Stimulated activated CD4-positive, alpha-beta T cell treated with anti-CD3 and anti-CD28 coated beads, Interleukin-12 subunit alpha, Interleukin-12 subunit beta, amount 100 ng/mL, for 24 hours (primary cell): ENCODE data around the gene SERPINB1.
"Not testable (repeated sequence)": the region's sequence is repeated elsewhere in the genome, so short reads cannot be mapped to it uniquely, and the experiment has no call there.

Experiments used
- DNase-seq, 2 experiments: peaks; one replicate each; pipeline ENCODE4 v3.0.0-alpha.2; 2020; ENCODE audit warnings: low read depth in 2 of 2

The SERPINB1 gene

DNA sequence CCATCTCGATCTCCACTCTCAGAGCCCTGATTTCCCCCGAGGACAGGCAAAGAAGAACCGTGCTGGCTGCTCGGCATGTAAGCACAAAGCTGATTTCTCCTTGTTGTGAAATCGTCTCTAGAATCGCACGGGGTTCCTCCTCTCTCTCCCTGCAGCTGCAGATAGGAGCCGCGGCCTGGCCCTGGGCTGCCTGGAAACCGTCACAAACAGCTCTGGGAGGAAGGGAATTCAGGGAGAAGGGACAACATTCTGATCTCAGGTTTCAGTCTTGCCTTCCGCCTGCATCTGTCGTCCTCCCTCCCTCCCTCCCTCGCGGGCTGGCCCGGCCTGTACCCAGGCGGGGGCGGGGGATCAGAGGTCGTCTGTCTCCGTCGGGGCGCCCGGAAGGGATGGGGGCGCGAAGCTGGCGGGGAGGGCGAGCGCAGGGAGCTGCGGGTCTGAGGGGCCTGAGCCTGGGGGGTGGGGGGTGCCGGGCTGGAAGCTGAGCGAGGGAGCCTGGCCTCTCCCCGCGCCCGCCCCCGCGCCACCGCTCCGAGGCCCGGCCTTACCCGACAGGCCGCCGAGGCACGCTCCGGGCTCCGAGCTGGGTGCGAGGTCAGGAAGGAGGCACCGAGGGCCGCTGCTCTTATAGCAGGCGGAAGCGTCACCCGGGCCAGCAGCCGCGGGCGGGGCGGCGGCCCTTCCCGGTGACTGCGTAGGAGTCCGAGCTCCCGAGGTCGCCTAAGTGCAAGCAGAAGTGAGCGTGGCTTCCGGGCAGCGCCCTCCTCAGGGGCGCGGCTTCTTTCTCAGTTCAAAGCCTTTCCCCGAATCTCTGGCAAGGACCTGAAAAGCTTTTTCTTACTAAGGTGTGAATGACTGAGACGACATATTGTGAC, at the start of gene SERPINB1:
SERPINB1 (minus strand) TSS at position 600 of the 875 bp plus-strand sequence. CDS start 1,277 bp downstream, outside the sequence.
- peak; percentile 54 to 81 for DNase-seq

DNA sequence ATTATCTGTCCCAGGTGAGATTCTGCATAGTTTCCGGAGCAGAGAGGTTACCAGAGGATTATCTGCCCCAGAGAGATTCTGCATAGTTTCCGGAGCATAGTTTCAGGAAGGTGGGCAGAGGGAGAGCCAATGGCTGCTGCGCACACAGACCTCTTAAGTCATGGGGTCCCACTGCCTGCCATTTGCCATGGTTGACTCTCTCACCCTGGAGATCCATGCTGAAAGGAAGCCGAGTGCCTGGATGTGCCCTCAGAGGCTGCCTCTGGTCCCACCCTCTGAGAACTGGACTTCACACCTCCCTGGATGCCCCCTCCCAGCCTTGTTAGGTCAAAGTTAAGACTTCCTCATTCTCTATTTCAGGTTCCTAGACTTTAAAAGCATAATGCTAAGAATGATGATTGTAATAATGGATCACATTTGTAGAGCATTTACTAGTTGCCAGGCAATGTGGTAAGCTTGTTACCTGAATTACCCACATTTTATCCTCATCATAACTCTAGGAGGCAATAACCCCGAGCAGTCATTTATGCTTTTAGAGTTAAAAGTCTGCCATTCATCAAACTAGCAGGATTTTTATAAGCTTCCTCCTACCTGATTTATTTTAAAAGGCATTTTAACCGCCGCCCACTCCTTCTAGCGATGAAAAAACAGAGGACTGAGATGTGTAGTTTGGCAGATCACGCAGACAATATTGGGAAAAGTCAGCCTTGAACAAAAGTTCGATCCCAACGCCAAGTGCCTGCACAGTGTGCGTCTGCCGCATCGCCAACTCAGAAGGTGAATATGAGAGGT, 49.5 kb upstream of the SERPINB1 start:
- no peak for DNase-seq

DNA sequence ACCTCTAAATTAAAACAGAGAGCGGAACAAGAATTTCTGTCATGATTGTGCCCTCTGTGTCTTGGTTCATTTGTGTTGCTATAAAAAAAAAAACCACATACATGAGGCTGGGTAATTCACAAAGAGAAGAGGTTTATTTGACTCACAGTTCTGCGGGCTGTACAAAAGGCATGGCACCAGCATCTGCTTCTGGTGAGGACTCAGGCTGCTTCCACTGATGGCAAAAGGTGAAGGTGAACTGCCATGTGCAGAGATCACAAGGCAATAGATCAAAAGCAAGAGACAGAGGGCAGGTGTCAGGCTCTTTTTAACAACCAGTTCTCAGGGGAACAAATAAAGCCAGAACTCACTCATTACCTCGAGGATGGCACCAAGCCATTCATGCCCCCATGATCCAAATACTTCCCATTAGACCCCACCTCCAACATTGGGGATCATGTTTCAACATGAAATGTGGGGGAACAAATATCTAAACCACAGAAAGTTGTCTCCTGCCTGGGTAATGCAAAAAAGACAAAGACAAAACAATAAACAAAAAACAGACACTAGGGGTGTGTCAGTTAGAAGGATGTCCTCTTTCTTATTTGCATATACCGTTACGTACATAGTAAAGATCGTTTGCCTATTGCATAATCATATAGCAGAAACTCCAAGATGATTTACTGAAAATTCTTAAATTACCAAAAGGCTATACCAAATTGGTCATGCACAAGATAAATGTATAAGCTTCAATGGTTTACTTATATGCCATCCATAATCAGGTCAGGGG, 44.5 kb upstream of the SERPINB1 start:
- DNase-seq, result no peak

DNA sequence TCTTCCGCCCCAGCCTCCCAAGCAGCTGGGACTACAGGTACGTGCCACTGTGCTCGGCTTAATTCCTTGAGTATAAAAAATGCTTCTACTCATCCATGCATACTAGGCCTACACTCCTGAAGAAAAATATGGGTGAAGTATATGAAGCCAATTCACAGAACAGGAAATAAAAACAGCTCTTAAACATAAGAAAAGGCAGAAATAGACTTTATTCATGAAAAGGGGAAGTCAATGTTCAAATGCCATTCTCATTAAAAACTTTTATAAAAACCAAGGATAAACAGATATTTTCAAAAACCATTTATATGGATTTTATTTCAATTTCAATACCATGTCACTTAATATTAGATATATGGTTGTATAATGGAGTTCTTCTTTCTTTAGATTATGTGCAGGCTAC, 43.1 kb upstream of the SERPINB1 start:
- no peak for DNase-seq

DNA sequence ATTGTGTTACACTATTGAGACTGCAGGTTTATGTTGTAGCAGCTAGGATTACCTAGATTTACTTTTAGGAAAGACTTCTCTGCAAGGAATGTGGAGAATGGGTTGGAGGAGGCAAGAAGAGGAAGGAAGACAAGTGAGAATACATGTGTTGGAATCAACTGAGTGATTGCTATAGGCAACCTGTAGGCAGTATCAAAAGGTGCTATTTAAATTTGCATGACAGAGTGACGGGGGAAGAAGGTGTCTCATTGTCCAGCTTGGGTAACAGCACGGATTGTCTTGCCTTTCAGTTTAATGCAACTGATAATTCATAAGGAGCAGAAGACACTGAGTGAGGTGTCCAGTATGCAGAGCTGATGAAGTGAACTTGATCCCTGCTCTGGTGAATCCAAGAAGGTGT, 42.0 kb upstream of the SERPINB1 start:
- no peak for DNase-seq

- DNase-seq, result no peak
Measured at GRCh38 chr6:2881423-2881822, 39.8 kb upstream of the SERPINB1 start.

DNA sequence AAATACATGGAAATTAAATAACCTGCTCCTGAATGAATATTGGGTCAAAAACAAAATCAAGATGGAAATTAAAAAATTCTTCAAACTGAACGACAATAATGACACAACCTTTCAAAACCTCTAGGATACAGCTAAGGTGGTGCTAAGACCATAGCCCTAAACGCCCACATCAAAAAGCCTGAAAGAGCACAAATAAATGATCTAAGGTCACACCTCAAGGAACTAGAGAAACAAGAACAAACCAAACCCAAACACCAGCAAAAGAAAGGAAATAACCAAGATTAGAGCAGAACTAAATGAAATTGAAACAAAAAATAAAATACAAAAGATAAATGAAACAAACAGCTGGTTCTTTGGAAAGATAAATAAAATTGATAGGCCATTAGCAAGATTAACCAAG, 38.5 kb upstream of the SERPINB1 start:
- DNase-seq, result not testable (repeated sequence)

DNA sequence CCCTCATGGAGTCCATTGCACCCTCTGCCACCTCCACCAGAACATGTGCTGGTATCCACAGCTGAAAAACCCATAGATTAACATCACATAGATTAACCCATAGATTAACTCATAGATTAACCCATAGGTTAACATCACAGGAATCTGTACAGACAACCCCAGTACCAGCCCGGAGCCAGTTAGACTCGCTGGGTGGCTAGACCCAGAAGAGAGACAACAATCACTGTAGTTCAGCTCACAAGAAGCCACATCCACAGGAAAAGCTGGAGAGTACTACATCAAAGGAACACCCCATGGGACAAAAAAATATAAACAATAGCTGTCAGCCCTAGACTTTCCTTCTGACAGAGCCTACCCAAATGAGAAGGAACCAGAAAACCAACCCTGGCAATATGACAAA, 36.3 kb upstream of the SERPINB1 start:
- no peak for DNase-seq

- no peak for DNase-seq
Measured at GRCh38 chr6:2877057-2877882, 35.6 kb upstream of the SERPINB1 start.

DNA sequence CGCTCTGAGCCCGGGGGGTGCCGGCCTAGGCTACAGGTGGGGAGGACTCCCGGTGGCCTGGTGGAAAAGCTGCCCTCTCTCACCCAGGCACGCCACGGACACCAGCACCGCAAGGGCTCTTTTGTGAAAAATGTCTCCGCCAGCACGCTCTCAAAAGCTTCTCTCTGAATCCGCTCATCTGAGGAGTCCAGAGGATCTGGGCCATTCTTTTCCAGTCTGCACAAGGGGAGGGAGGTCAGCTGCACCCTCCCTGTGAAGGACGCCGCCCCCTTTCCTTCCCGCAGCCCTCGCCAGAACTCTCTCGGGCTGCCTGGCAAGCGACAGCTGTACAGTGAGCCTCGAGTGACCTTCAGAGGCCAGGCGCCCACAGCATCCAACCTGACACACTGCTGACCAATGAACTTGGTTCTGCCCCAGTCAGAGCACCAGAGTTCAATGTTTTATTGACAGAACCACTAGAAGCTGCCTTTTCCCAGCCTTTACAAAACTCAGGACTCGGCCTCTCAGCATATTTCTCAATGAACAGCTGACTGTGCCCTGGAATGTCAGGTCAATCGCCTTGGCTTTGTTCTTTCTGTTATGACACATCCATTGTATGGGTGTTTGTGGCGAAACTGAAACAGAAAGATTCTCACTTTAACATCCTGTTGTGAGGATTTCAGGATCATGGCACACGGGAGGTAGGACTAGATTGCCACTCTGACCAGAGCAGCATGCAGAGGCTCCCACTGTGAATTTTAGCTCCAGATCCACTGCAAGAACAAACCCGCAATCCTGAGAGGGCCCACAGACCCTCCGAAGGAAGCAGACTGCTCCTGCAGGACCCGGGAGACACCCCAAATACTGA, 34.8 kb upstream of the SERPINB1 start:
- no peak for DNase-seq

- no peak for DNase-seq
Measured at GRCh38 chr6:2875359-2876191, 33.9 kb upstream of the SERPINB1 start.

DNA sequence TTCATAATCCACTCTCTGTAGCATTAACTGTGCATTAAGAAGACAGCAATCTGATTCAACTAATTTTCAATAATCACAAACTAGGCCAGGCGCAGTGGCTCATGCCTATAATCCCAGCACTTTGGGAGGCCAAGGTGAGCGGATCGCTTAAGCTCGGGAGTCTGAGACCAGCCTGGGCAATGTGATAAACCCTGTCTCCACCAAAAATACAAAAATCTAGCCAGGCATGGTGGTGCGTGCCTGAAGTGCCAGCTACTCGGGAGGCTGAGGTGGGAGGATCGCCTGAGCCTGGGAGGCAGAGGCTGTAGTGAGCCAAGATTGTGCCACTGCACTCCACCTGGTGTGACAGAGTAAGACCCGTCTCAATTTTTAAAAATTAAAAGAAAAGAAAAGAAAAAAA, 32.0 kb upstream of the SERPINB1 start:
- DNase-seq, result no peak

- DNase-seq, result no peak
Measured at GRCh38 chr6:2872423-2873358, 31.0 kb upstream of the SERPINB1 start.

DNA sequence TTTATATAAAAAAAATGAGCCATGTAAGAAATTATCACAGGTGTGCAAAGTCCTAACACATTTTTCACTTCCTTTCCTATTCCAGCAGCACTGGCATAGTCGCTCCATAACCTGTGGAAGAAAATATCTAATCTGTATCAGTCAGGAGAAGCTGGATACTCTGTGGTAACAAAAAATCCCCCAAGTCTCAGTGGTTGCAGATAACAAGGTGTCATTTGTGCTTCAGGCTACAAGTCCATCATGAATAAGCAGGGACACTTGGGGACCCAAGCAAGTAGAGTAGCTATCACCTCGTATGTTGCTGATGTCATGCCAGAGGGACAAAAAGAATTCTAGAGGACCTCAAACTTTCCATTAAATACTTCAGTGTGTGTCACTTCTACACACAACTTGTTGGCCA, 30.3 kb upstream of the SERPINB1 start:
- no peak for DNase-seq

GRCh38 chr6:2871102-2871501, 29.4 kb upstream of the SERPINB1 start:
- no peak for DNase-seq

- no peak for DNase-seq
Measured at GRCh38 chr6:2870046-2870636, 28.5 kb upstream of the SERPINB1 start.

- no peak for DNase-seq
Measured at GRCh38 chr6:2868637-2869036, 27.0 kb upstream of the SERPINB1 start.
